ENCODE results near the gene PPP2R3B.
"Not testable (repeated sequence)": the region's sequence is repeated elsewhere in the genome, so short reads cannot be mapped to it uniquely, and the experiment has no call there.

The PPP2R3B gene

DNA sequence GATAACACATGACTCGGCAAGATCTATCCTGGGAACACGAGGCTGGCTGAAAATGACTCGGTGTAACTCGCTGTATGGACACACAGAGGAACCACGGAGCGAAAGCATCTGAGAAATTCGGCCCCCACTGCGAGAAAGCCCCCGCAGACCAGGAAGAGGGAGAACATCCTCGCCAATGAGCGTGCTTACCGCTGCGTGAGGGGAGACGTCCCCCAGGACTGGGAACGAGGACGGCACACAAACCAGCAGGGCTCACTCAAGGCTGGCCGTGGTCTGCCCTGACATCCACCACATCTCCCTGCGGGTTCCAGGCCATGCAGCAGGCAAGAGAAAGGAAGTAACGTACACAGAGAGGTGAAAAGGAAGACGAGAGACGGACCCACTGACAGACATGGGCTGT, 50.5 kb downstream of the PPP2R3B start:
- DNase-seq: no peak

DNA sequence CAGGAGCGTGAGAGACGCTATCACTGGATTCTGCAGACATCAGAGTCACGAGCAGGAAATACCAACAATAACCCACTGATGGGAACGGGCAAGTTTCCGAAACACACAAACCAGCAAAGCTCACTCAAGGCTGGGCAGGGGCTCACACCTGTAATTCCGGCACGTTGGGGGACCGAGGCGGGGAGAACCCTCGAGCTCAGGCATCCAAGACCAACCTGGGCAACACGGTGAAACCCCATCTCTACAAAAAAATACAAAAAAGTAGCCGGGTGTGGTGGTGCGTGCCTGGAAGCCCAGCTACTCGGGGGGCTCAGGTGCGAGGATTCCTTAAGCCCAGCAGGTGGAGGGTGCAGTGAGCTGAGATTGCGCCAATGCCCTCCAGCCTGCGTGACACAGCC, 51.0 kb downstream of the PPP2R3B start:
- DNase-seq: no peak

DNA sequence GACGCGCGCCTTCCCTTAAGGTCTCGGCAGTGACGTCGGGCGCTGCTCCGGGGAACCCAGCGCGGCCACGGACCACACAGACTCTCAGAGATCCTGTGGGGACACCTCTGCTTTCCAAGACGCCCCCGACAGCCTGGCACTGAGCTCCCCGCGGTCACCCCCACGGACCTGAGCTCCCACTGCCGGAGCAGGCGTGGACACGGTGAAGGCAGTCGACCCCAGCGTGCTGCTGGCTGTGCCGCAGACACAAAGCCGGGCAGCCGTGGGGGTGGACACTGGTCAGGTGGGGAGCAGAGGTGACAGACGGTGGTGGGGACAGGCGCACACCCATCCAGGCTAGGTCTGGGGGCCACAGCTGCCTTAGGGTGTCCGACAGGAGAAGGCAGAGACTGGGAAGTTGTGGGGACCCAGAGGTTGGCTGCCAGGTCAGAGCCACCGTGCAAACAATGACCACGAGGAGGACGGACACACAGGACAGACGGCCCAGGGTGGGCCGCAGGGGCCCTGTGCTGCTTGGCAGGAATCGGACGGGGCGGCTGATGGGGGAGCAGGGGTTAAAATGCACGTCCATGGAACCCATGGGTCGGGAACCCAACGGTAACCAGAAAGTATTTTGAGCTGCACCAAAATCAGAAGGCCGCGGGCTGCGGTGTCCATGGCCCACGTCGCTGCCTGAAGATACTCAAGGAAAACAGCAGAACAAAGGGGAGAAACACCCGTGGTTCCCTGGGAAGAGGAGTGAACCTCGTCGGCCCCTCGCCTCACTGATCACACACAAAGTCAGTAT, 51.5 kb downstream of the PPP2R3B start:
- no peak for DNase-seq

GRCh38 chrX:334331-334891, 52.3 kb downstream of the PPP2R3B start:
- no peak for DNase-seq

DNA sequence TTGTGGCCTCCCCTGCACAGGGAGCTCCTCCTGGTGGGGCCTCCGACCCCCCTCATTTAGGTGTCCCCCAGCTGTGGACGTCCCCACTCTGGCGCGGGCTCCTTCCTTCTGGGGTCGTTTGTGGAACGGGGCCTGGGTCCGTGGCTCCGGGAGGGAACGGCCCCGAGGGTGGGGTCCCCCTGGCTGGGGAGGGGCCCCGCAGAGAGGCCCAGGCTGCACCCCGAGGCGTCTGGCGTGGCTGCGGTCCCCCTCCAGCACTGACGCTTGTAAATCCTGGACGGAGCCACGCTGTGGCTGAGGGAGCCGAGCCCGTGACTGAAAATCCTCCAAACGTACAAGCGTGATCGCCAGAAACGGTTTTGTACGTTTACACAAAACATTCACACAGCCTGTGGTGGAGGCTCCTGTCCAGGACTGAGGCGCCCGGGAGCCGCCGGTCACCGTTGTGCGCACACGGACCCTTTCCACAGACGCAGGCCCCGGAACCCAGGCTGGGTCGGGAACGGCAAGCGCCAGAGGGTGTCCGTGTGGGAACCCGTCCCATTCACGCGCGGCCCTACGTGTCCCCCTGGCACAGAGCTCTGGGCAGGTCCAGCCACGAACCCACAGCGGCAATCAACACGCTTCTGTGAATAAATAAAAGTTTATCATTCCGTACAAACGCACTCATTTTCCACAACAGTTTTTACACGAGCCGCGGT, 52.9 kb downstream of the PPP2R3B start:
- DNase-seq: no peak

- DNase-seq: no peak
Measured at GRCh38 chrX:332916-333610, 53.6 kb downstream of the PPP2R3B start.

DNA sequence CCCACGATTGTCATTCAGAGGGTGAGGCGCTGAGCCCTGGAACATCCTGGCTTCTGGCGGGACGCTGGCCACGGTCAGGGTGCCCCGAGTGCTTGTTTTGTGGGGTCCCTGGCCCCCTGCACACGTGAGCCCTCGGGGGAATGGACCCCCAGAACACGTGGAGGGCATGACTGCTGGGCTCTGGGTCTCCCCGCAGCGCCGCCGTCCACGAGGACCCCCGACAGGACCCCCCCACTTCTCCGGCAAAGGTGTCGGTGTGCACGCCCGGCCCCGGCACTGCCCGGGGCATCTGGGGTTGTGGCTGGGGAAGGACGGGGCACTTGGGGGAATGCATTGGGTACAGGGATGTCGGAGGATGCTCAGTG, 54.2 kb downstream of the PPP2R3B start:
- no peak for DNase-seq

DNA sequence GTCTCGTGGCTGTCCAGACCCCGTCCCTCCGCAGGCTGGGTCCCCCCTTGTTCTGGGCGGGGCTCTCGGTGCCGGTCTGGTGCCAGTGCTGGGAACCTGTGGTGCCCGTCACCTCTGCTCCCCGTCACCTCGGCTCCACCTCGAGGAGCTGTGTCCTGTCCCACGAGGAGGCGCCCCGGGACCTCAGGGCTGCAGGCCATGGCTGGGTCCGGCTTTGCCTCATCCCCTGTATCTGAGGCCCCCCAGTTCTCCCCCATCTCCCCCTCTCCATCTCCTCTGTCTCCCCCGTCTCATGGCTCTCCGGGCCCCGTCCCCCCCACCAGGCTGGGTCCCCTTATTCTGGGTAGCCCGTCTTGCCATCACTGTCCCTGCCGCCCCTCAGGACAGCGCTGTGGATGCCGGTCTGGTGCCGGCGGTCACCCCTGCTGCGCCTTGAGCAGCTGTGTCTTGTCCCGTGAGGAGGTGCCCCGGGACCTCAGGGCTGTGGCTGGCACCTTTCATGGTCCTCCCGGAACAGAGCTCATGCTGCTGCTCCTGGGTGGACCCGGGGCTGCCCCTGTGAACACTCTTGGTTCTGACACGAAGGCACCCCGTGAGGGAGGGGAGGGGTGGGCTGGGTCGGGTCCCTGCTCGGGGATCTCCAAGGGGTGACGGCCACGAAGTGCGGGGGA, 54.7 kb downstream of the PPP2R3B start:
- no peak for DNase-seq

DNA sequence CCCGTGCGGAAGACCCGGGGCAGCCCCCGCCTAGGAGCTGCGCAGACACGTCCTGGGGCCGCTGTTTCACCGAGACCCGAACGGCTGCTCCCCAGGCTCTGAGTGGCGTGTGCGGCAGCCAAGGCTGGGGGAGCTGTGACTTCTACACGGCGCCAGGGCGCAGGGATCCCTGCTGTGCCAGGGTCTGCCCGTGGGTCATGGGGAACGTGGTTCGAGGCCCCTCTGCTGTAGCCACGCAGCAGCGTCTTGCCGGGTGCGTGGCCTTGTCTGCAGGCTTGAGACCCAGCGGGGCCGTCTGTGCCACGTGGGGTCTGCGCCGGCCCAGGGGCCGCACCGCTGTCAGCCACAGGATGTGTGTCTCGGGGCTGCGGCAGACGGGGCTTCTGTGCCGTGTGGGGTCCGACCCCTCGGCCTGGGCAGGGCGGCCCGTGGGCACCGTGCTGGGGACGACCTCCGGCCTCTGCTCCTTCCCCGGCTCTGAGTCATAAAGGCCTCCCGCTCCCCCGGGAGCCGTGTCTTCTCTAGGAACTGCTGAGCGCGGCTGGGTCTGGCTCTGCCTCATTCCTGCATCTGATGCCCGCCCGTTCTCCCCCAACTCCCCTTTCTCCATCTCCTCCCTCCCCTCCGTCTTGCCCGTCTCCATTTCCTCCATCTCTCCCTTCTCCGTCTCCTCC, 55.4 kb downstream of the PPP2R3B start:
- DNase-seq: no peak

DNA sequence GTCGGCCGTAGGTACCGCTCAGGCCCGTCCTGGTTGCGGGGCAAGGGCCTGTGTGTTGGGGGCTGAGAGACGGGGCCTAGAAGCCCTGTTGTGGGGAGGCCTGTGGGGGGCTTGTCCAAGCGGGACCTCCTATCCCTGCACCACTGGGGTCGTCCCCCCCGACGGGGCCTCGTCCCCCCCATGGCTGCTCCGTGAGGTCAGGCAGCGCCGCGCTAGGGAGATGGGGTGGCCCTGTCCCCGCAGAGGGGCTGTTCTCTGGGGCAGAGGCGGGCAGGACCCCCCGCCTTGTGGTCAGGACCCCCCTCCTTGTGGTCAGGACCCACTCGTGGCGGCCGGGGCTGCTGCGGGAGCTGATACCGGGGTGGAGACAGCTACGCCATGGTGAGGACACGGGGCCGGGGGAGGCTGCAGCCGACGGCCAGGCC, 56.0 kb downstream of the PPP2R3B start:
- no peak for DNase-seq

GRCh38 chrX:330141-330725, 56.5 kb downstream of the PPP2R3B start:
- not testable (repeated sequence) for DNase-seq

- no peak for DNase-seq
Measured at GRCh38 chrX:329291-329910, 57.3 kb downstream of the PPP2R3B start.

DNA sequence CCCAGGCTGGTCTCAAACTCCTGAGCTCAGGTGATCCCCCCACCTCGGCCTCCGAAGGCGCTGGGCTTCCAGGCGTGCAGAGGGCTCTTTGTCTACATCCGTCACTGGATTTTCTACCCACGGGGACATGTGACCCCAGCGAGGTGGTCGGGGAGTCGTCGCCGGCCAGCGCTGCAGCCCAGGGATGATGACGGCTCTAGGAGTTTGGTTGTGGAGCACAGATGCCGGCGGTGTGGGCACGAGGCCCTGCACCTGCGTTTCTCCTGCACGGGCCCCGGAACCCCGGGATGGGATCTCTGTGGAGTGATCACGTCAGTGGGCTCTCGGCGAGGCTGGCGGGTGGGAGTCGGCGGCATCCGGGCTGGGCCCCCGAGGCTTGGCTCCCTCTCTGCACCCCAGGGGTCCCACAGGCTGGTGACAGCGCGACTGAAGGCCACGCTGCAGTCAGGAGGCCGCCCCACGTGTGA, 59.0 kb downstream of the PPP2R3B start:
- no peak for DNase-seq

DNA sequence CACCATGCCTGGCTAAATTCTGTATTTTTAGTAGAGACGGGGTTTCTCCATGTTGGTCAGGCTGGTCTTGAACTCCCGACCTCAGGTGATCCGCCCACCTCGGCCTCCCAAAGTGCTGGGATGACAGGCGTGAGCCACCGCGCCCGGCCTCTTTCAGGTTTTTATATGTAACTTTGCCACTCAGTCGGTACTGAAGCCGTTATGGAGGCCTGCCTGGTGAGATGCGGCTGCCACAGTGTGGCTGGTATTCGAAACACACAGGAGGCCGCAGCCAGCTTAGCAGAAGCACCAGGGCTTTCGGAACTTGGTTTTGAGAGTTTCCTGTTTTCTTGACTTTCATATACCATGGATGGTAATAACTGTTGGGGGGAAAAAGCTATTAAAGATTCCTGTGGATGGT, 62.0 kb downstream of the PPP2R3B start:
- DNase-seq: not testable (repeated sequence)

DNA sequence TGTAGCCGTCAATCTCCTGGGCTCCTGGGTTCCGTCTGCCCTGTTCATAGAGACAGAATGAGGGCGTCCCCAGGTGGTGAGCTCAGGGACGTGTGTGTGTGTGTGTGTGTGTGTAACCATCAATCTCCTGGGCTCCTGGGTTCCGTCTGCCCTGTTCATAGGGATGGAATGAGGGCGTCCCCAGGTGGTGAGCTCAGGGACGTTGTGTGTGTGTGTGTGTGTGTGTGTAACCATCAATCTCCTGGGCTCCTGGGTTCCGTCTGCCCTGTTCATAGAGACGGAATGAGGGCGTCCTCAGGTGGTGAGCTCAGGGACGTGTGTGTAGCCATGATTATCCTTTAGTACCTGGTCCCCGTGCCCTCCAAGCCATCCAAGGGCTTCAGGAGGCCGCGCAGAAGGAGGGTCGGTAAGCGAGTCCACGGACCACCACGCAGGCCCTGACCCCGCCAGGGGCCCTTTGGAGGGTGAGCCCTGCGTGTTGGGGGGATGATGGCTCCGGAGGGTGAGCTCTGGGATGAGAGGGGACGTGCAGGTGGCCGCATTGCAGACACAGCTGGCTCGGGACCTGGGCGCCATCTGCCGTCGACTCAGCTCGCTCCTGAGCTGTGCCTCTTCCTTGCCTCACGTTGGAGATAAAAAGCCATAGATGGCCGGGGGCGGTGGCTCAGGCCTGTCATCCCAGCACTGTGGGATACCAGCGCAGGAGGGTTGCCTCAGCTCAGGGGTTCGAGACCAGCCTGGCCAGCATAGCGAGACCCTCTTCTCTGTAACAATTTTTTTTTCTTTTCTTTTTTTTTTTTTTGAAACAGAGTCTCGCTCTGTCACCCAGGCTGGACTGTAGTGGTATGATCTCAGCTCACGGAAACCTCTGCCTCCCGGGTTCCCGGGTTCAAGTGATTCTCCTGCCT, 62.7 kb downstream of the PPP2R3B start:
- peak; percentile 44 for DNase-seq

DNA sequence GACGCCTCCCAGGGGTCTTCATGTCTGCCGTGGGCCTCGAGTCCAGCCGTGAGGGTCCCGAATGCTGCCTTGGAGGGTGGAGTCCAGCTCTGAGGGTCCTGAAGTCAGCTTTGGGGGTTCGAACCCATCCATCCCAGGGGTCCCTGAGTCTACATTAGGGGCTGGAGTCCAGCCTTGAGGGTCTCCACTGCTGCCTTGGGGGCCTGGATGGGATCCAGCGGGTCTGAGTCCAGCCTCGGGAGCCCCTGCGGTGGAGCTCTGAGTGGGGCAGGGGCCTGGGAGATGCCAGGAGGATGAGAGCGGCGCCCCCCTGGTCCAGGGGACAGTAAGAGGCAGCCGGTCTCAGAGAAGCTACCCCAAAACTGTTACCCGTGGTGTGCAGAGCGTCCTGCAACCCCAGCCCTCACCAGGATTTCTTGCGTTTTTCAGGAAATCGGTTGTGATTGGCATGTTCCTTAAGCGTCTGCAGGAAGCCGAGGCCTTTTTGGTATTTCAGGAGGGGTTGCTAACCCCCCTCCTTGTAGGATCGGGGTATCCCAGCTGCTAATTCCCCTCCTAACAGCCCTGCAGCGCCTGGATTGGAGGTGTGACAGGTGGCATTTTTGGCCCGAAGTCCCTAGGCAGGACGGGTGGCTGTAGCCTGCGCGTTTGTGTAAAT, 66.5 kb downstream of the PPP2R3B start:
- DNase-seq: no peak

DNA sequence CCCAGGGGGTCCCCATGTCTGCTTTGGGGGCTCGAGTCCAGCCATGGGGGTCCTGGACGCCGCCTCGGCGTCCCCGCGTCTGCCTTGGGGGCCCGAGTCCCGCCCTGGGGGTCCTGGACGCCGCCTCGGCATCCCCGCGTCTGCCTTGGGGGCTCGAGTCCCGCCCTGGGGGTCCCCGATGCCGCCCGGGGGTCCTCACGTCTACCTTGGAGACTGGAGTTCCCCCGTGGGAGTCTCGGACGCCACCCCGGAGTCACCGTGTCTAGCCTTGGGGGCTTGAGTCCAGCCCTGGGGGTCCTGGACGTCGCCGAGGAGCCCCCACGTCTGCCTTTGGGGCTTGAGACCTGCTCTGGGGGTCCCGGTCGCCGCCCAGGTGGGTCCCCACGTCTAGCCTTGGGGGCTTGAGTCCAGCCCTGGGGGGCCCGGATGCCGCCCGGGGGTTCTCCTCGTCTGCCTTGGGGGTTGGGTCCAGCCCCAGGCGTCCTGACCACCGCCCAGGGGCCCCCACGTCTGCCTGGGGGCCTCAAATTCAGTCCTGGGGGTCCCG, 67.1 kb downstream of the PPP2R3B start:
- DNase-seq: no peak

DNA sequence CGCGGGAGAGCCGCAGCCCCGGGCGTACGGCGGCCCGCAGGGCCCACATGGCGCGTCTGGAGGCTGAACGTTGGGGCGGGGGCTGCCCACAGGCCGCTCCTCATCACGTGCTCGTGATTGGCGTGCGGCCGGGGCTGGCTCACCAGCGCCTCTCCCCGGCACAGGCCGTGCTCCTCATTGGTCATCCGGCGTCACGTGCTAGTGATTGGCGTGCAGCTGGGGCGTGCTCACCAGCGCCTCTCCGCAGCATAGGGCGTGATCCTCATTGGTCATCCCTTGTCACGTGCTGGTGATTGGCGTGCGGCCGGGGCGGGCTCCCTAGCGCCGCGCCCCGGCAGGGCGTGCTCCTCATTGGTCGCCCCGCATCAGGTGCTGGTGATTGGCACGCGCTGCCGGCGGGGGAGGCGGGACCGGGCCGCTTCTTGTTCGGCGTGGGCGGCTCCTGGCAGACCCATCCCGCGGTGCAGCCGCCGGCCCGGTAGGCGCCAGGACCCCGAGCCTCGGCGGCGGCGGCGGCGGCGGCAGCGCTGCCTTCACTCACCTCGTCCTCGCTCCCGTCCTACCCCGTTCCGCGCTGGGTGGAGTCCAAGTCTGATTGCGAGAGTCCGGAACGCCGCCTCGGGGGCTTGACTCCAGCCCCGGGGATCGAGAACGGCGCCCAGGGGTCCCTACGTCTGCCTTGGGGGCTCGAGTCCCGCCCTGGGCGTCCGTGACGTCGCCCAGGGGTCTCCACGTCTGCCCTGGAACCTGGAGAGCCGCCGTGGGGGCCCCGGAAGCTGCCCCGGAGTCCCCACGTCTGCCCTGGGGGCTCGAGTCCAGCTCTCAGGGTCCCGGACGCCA, 67.7 kb downstream of the PPP2R3B start, which contains the start of gene GTPBP6:
TSS of gene GTPBP6 (minus strand) at position 58 of the 840 bp plus-strand sequence. CDS start at position 49, 9 bp downstream.
- DNase-seq: peak; percentile 98
